ENCODE results near the gene RPS24. TPM values are rescaled to one million over a fixed set of nuclear protein-coding genes. Genes with fewer than 3 reads are reported as not detected.

Gene RPS24
- total and polyA plus RNA-seq, 2 of the 13 experiments (the other 11 are each of a cell fraction or from before 2014, with no cell fraction given), result 2,690 to 3,319 TPM

DNA sequence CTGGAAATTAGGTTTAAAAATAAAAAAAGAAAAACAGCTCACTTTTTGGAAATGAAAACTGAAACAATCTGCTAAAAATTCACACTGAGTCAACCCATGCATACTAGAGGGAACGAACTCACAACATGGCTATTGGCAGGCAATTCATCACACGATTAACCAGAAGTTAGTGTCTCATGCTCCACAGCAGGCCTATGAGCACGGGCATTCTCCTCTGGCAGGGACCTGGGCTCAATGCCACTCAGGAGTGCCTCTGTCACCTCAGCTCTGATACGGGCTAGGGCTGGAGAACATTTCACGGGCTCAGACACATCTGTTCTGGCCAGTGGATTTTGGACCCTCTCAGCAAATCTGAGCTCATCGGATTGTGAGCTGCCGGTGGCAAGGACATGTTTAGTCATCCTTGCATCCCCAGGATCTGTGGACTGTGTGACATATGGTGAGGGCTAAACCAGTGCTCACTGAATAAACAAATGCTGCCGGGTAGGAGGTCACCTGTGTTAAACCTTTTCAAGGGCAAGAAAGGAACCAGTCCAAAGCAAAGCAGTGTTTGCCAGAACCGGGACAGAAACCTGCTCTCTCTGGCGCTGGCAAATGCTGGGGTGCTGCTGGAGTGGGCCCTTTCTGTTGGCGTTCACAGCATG is 44.5 kb upstream of the RPS24 start (continued):
- TF ChIP-seq AGO1 (IDR thresholded peaks at IDR 0.05; ENCODE audit: low read depth, low read length, poor library complexity, severe bottlenecking) (no peak), HDAC2 (CRISPR knock-in tag; IDR thresholded peaks at IDR 0.05) (peak; percentile 90), RCOR2 (CRISPR knock-in tag; IDR thresholded peaks at IDR 0.05) (peak; percentile 92), ZNF7 (CRISPR knock-in tag; IDR thresholded peaks at IDR 0.05) (no peak), ZNF430 (CRISPR knock-in tag; IDR thresholded peaks at IDR 0.05) (peak; percentile 53; the same call in 1 of the 2 replicates), ZFY (CRISPR knock-in tag; IDR thresholded peaks at IDR 0.05) (no peak), SSRP1 (CRISPR knock-in tag; IDR thresholded peaks at IDR 0.05) (no peak; the same call in 1 of the 2 replicates), JUND (CRISPR knock-in tag; IDR thresholded peaks at IDR 0.05) (no peak), HBP1 (CRISPR knock-in tag; IDR thresholded peaks at IDR 0.05; ENCODE audit: low read depth) (peak; percentile 68; the same call in 1 of the 2 replicates), BHLHE40 (IDR thresholded peaks at IDR 0.05; ENCODE audit: low read length) (0 out of 2 replicates have a peak, but pooled peaks have one; percentile 10), BRD4 (CRISPR knock-in tag; IDR thresholded peaks at IDR 0.05) (no peak), TCF12 (IDR thresholded peaks at IDR 0.05) (no peak), TCF12 (CRISPR knock-in tag; IDR thresholded peaks at IDR 0.05) (no peak), ZNF672 (CRISPR knock-in tag; IDR thresholded peaks at IDR 0.05) (no peak), ATF5 (CRISPR knock-in tag; IDR thresholded peaks at IDR 0.05; ENCODE audit: low read depth) (no peak), SATB2 (CRISPR knock-in tag; IDR thresholded peaks at IDR 0.05) (no peak), MTA1 (CRISPR knock-in tag; IDR thresholded peaks at IDR 0.05; ENCODE audit: borderline replicate concordance) (no peak; the same call in 1 of the 2 replicates), ZNF652 (CRISPR knock-in tag; IDR thresholded peaks at IDR 0.05; ENCODE audit: borderline replicate concordance, low read depth) (no peak), TMF1 (CRISPR knock-in tag; IDR thresholded peaks at IDR 0.05; ENCODE audit: low read depth) (no peak), E2F2 (CRISPR knock-in tag; IDR thresholded peaks at IDR 0.05; ENCODE audit: borderline replicate concordance) (no peak), AGO2 (optimal IDR thresholded peaks at IDR 0.05; ENCODE audit: low read depth, low read length) (no peak)
- TF ChIP-seq, protein P1, sequence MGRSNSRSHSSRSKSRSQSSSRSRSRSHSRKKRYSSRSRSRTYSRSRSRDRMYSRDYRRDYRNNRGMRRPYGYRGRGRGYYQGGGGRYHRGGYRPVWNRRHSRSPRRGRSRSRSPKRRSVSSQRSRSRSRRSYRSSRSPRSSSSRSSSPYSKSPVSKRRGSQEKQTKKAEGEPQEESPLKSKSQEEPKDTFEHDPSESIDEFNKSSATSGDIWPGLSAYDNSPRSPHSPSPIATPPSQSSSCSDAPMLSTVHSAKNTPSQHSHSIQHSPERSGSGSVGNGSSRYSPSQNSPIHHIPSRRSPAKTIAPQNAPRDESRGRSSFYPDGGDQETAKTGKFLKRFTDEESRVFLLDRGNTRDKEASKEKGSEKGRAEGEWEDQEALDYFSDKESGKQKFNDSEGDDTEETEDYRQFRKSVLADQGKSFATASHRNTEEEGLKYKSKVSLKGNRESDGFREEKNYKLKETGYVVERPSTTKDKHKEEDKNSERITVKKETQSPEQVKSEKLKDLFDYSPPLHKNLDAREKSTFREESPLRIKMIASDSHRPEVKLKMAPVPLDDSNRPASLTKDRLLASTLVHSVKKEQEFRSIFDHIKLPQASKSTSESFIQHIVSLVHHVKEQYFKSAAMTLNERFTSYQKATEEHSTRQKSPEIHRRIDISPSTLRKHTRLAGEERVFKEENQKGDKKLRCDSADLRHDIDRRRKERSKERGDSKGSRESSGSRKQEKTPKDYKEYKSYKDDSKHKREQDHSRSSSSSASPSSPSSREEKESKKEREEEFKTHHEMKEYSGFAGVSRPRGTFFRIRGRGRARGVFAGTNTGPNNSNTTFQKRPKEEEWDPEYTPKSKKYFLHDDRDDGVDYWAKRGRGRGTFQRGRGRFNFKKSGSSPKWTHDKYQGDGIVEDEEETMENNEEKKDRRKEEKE (IDR thresholded peaks at IDR 0.05), result no peak
- TF ChIP-seq, protein P2, sequence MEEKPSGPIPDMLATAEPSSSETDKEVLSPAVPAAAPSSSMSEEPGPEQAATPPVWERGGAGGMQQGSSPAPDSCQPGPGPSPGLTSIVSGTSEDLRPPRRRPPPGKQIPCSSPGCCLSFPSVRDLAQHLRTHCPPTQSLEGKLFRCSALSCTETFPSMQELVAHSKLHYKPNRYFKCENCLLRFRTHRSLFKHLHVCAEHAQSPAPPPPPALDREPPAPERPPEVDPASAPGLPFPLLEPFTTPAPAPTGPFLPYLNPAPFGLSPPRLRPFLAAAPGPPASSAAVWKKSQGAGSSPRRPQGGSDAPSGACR (CRISPR knock-in tag; IDR thresholded peaks at IDR 0.05), result no peak
- TF ChIP-seq, protein P3, sequence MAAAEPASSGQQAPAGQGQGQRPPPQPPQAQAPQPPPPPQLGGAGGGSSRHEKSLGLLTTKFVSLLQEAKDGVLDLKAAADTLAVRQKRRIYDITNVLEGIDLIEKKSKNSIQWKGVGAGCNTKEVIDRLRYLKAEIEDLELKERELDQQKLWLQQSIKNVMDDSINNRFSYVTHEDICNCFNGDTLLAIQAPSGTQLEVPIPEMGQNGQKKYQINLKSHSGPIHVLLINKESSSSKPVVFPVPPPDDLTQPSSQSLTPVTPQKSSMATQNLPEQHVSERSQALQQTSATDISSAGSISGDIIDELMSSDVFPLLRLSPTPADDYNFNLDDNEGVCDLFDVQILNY (CRISPR knock-in tag; conservative IDR thresholded peaks at IDR 0.05), result no peak

Measured in HepG2 (cell line).